Thyroid gland (tissue), 4 donors: Measurements from ENCODE around the gene KMT2D.

Experiments used
- POLR2A ChIP-seq, 2 donors: fragments of 450-650 bp; IDR thresholded peaks; one replicate each; pipeline ENCODE4 v1.6.1; 2017; ENCODE audit warnings: antibody characterized with exemption in 2 of 2, mild to moderate bottlenecking in 2 of 2, moderate library complexity in 1 of 2
- TF ChIP-seq, protein P1 (sequence below), 6 experiments: fragments of 200-600 bp in 3 of 6; fragments of 450-650 bp in 3 of 6; sonication (generic) in 3 of 6; IDR thresholded peaks; one replicate each; pipeline ENCODE4 v1.5.1; 2016 to 2019; ENCODE audit warnings: antibody characterized with exemption in 6 of 6, mild to moderate bottlenecking in 2 of 6, inconsistent platforms in 1 of 6, moderate library complexity in 1 of 6

DNA sequence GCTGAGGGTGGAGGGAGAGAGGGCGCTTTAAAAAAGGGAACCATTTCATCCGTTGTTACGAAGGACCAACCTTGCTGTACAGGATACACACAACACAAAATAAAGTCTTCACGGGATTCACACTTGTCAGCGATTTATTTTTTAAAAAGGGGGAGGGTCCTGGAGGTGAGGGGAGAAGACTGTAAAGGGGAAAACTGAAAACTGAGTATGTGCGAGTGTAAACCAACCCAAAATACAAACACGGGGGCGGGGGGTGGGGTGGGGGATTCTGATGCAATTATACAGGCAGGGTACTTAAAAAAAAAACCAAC lies 41.5 kb downstream of the KMT2D start:
- TF ChIP-seq, protein P1, sequence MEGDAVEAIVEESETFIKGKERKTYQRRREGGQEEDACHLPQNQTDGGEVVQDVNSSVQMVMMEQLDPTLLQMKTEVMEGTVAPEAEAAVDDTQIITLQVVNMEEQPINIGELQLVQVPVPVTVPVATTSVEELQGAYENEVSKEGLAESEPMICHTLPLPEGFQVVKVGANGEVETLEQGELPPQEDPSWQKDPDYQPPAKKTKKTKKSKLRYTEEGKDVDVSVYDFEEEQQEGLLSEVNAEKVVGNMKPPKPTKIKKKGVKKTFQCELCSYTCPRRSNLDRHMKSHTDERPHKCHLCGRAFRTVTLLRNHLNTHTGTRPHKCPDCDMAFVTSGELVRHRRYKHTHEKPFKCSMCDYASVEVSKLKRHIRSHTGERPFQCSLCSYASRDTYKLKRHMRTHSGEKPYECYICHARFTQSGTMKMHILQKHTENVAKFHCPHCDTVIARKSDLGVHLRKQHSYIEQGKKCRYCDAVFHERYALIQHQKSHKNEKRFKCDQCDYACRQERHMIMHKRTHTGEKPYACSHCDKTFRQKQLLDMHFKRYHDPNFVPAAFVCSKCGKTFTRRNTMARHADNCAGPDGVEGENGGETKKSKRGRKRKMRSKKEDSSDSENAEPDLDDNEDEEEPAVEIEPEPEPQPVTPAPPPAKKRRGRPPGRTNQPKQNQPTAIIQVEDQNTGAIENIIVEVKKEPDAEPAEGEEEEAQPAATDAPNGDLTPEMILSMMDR (IDR thresholded peaks at IDR 0.05): no peak
- no peak for TF ChIP-seq POLR2A (IDR thresholded peaks at IDR 0.05)
